Fibroblast of lung (primary cell): ENCODE results near the gene PTPN23.

ENCODE experiments used
- EZH2 ChIP-seq: IDR thresholded peaks from 2 replicates; pipeline ENCODE4 v1.5.1; 2012; ENCODE audit warnings: low read length, control low read depth, mild to moderate bottlenecking; ENCODE audit errors: missing control alignments
- TF ChIP-seq, protein P1 (sequence below), 2 donors: IDR thresholded peaks in 1 of 2; conservative IDR thresholded peaks in 1 of 2; 1 replicate in 1 of 2; 2 replicates in 1 of 2; pipeline ENCODE4 v1.5.1; 2011 to 2012; ENCODE audit warnings: low read length in 2 of 2, control low read depth in 1 of 2, inconsistent platforms in 1 of 2, low read depth in 1 of 2, mild to moderate bottlenecking in 1 of 2

DNA sequence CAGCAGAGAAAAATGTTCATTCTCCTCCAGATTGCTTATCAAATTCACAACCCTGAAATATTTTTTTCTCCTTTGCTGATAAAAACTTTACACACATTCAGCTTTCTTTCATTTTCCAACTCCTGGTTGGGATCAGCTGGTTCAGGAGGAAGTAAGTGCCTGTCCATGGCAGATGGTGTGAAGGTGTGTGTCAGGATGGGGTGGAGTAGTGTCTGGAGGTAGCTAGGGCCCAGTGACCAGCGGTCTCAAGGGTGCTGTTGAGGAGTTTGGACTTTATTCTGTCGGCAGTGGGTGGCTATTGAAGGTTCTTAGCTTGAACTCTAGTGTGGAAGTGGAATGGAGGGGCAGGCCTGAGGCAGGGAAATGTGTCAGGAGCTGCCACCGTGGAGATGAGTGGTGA is 46.9 kb upstream of the PTPN23 start:
- no peak for TF ChIP-seq EZH2
- TF ChIP-seq, protein P1, sequence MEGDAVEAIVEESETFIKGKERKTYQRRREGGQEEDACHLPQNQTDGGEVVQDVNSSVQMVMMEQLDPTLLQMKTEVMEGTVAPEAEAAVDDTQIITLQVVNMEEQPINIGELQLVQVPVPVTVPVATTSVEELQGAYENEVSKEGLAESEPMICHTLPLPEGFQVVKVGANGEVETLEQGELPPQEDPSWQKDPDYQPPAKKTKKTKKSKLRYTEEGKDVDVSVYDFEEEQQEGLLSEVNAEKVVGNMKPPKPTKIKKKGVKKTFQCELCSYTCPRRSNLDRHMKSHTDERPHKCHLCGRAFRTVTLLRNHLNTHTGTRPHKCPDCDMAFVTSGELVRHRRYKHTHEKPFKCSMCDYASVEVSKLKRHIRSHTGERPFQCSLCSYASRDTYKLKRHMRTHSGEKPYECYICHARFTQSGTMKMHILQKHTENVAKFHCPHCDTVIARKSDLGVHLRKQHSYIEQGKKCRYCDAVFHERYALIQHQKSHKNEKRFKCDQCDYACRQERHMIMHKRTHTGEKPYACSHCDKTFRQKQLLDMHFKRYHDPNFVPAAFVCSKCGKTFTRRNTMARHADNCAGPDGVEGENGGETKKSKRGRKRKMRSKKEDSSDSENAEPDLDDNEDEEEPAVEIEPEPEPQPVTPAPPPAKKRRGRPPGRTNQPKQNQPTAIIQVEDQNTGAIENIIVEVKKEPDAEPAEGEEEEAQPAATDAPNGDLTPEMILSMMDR (conservative IDR thresholded peaks at IDR 0.05 in 1 of 2, IDR thresholded peaks at IDR 0.05 in 1 of 2; ENCODE audit: low read depth in 1 of 2, low read length in 2 of 2), result no peak
